GM21825 (cell line): Measurements from ENCODE around the gene CNTROB.
A peak's percentile ranks its signal among the peaks of the same experiment; 100 is the strongest.

ENCODE experiments used
- ATAC-seq: cut with Tn5 transposase; IDR thresholded peaks from one replicate; pipeline ENCODE4 v1.9.1; 2021; ENCODE audit warnings: mild to moderate bottlenecking, moderate library complexity; ENCODE audit not compliant: unreplicated experiment

The CNTROB gene

GRCh38 chr17:7909089-7909488 lies 22.9 kb upstream of the CNTROB start:
- no peak for ATAC-seq

- ATAC-seq, result no peak
Observed at GRCh38 chr17:7910281-7910680, 21.7 kb upstream of the CNTROB start.

GRCh38 chr17:7910711-7911110 lies 21.3 kb upstream of the CNTROB start:
- ATAC-seq, result no peak

- no peak for ATAC-seq
Observed at GRCh38 chr17:7911116-7911515, 20.9 kb upstream of the CNTROB start.

- ATAC-seq, result no peak
Observed at GRCh38 chr17:7912927-7913524, 19.0 kb upstream of the CNTROB start.

- ATAC-seq, result peak; percentile 19
Observed at GRCh38 chr17:7915179-7915610, 16.8 kb upstream of the CNTROB start.

GRCh38 chr17:7915611-7916384 lies 16.2 kb upstream of the CNTROB start, which contains the start of gene RNF227:
Gene RNF227, minus strand, starts transcription at chr17:7916289. Its CDS starts 94 bp downstream, at chr17:7916195.
- ATAC-seq, result peak; percentile 63

- ATAC-seq, result no peak
Observed at GRCh38 chr17:7916385-7916682, 15.7 kb upstream of the CNTROB start.

- ATAC-seq, result no peak
Observed at GRCh38 chr17:7916808-7917207, 15.2 kb upstream of the CNTROB start.

- ATAC-seq, result no peak
Observed at GRCh38 chr17:7922269-7922844, 9.6 kb upstream of the CNTROB start.

GRCh38 chr17:7922845-7923628 lies 9.0 kb upstream of the CNTROB start:
- no peak for ATAC-seq

GRCh38 chr17:7927596-7927995 lies 4.4 kb upstream of the CNTROB start:
- no peak for ATAC-seq

GRCh38 chr17:7929158-7930023 lies 2.6 kb upstream of the CNTROB start, which contains the start of gene KCNAB3:
Gene KCNAB3, minus strand, starts transcription at chr17:7929856. Its CDS starts 421 bp downstream, at chr17:7929435.
- no peak for ATAC-seq

GRCh38 chr17:7930841-7931631 lies 970 bp upstream of the CNTROB start:
- no peak for ATAC-seq

- no peak for ATAC-seq
Observed at GRCh38 chr17:7932483-7932891, 481 bp downstream of the CNTROB start.

GRCh38 chr17:7932949-7933348 lies 943 bp downstream of the CNTROB start:
- no peak for ATAC-seq

- ATAC-seq, result no peak
Observed at GRCh38 chr17:7935859-7936258, 3.9 kb downstream of the CNTROB start.

GRCh38 chr17:7940034-7940433 lies 8.0 kb downstream of the CNTROB start:
- no peak for ATAC-seq

- no peak for ATAC-seq
Observed at GRCh38 chr17:7940743-7941142, 8.7 kb downstream of the CNTROB start.

GRCh38 chr17:7943291-7943690 lies 11.3 kb downstream of the CNTROB start:
- no peak for ATAC-seq
